ENCODE measurements around the gene CLSTN2. TPM values are rescaled to one million over a fixed set of nuclear protein-coding genes. Genes with fewer than 3 reads are reported as not detected.

Gene CLSTN2
- total and polyA plus RNA-seq, 10 donors: 0.02 to 0.22 (median 0.13) TPM; not detected in 1

DNA sequence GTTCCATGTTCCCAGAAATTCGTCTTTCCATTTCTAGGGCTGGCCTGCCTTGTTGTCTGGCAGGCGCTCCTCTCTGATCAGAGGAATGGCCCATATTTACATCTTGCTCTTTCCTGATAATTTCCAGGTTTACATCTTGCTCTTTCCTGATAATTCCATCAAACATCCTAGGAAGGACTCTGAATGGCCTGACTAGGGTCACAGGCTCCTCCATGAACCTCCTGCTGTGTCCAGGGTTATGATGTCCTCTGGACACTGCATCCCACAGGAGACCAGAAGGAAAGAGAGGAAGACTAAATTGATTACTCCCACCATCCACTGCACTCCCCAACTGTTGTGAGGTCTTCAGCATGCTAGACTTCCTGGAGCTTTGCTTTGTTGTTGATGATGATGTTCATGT, 75.4 kb downstream of the CLSTN2 start:
- intact Hi-C loops (cut with DNase I; ENCODE audit: low total_unique reads): no loop called here
- TF ChIP-seq POLR2AphosphoS5 (IDR thresholded peaks at IDR 0.05) (no peak), POLR2A (IDR thresholded peaks at IDR 0.05) (no peak)
- TF ChIP-seq, protein P1, sequence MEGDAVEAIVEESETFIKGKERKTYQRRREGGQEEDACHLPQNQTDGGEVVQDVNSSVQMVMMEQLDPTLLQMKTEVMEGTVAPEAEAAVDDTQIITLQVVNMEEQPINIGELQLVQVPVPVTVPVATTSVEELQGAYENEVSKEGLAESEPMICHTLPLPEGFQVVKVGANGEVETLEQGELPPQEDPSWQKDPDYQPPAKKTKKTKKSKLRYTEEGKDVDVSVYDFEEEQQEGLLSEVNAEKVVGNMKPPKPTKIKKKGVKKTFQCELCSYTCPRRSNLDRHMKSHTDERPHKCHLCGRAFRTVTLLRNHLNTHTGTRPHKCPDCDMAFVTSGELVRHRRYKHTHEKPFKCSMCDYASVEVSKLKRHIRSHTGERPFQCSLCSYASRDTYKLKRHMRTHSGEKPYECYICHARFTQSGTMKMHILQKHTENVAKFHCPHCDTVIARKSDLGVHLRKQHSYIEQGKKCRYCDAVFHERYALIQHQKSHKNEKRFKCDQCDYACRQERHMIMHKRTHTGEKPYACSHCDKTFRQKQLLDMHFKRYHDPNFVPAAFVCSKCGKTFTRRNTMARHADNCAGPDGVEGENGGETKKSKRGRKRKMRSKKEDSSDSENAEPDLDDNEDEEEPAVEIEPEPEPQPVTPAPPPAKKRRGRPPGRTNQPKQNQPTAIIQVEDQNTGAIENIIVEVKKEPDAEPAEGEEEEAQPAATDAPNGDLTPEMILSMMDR (IDR thresholded peaks at IDR 0.05 in 8 of 11, conservative IDR thresholded peaks at IDR 0.05 in 3 of 11): no peak
- Histone ChIP-seq H3K4me3 (no peak overlapping the region), H3K9me3 (no peaks in the 10 kb centered on the region), H3K36me3 (no peaks in the 10 kb centered on the region), H3K4me1 (no peaks in the 10 kb centered on the region), H3K27me3 (replicated peaks in 1 of 7) (peaks cover 0 to 8% (median 0%) of the 10 kb centered on the region in 7 donors), H3K27ac (no peak overlapping the region)
- 44 to 64% (median 46%) methylated on average over 2 of the region's 2 CpGs for WGBS, 5 donors
- DNase-seq: no peak

DNA sequence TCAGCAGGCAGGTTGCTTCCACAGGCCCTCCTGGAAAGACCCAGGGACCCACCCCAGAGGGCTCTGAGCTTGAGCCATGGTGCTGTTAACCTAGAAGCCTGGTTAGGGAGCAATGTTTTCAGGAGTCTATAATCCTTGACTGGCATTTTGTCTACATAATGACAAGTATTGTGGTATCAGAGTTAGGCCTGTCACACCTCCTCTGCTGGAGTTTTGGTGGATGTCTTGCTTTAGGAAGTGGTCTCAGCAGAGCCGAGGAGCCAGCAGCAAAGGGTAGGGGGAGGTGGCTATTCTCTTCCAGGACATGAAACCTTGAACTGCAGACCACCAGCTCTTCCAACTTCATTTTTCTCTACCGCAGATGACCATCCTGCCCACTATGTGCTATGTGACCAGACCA, 76.1 kb downstream of the CLSTN2 start:
- no peak for TF ChIP-seq POLR2A (IDR thresholded peaks at IDR 0.05)
- TF ChIP-seq POLR2AphosphoS5 (IDR thresholded peaks at IDR 0.05): no peak
- TF ChIP-seq, protein P1 (IDR thresholded peaks at IDR 0.05 in 8 of 11, conservative IDR thresholded peaks at IDR 0.05 in 3 of 11): no peak
- Histone ChIP-seq H3K4me1 (no peaks in the 10 kb centered on the region), H3K27ac (no peak overlapping the region), H3K36me3 (no peaks in the 10 kb centered on the region), H3K4me3 (no peak overlapping the region), H3K9me3 (no peaks in the 10 kb centered on the region), H3K27me3 (replicated peaks in 1 of 7) (peaks cover 0 to 8% (median 0%) of the 10 kb centered on the region in 7 donors)
- intact Hi-C loops (cut with DNase I; ENCODE audit: low total_unique reads): no loop called here
- DNase-seq: no peak
- WGBS, 5 donors: 77 to 93% (median 84%) methylated on average over 2 of the region's 2 CpGs

DNA sequence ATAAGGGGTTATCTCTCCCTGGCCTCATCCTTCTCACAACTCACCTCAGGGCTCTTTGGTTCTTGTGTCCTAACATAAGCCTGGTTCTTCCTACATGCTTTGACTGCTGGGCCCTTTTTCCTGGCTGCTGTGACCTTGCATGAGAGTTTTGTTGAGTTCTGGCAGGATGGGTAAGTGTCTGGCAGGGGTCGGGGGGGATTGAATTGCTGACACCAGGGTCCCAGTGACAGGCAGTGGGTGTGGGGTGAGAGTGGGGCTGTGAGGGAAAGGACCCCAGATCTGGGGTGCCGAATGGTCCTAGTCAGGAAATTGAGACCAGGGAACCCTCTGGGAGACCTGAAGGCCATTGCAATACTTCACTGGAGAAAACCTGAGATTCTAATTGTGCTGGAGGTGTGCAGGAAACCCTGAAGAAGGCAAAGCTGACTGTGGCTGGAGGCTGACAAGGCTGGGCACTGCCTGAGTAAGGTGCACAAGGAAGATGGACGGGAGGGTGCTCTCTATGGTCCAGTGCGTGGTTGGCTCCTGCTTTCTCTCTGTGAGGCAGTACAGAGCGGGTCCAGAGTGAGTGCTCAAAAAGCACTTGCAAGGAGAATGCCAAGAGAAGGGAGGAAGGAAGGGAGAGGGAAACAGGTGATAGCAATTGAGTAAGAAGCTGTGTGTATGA, 76.8 kb downstream of the CLSTN2 start:
- Histone ChIP-seq H3K27me3 (replicated peaks in 1 of 7) (peaks cover 0 to 8% (median 0%) of the 10 kb centered on the region in 7 donors), H3K4me1 (no peaks in the 10 kb centered on the region), H3K27ac (no peak overlapping the region), H3K9me3 (no peaks in the 10 kb centered on the region), H3K4me3 (no peak overlapping the region), H3K36me3 (no peaks in the 10 kb centered on the region)
- TF ChIP-seq POLR2A (IDR thresholded peaks at IDR 0.05): no peak
- TF ChIP-seq POLR2AphosphoS5 (IDR thresholded peaks at IDR 0.05): no peak
- TF ChIP-seq, protein P1 (IDR thresholded peaks at IDR 0.05 in 8 of 11, conservative IDR thresholded peaks at IDR 0.05 in 3 of 11): no peak
- no peak for DNase-seq
- WGBS, 5 donors: 73 to 85% (median 78%) methylated on average over 5 of the region's 5 CpGs
- intact Hi-C loops (cut with DNase I; ENCODE audit: low total_unique reads): no loop called here

DNA sequence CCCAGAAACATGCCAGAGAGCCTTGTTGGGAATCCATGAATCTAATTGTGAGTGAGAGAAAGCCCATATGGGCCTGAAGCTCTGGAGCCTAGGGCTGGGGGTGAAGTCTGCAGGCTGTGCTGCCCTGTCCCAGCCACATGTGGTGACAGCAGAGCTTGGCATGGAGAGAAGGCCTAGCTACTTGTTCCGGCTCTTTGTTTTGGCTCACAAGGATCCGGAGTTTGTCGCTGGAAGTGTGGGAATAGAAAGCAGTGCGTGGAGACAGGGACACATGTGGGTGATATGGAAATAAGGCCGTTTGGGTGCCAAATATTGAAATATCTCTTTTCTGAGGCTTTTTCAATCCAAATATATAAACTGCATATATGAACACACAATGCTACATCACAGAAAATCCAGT, 78.2 kb downstream of the CLSTN2 start:
- no peak for DNase-seq
- no peaks in the 10 kb centered on the region for H3K4me1 ChIP-seq
- TF ChIP-seq POLR2AphosphoS5 (IDR thresholded peaks at IDR 0.05) (no peak), POLR2A (IDR thresholded peaks at IDR 0.05) (no peak)
- TF ChIP-seq, protein P1 (IDR thresholded peaks at IDR 0.05 in 8 of 11, conservative IDR thresholded peaks at IDR 0.05 in 3 of 11): no peak
- intact Hi-C loops (cut with DNase I; ENCODE audit: low total_unique reads): no loop called here
- WGBS, 5 donors: 79 to 89% (median 88%) methylated on average over 5 of the region's 5 CpGs
- H3K27ac ChIP-seq: no peak overlapping the region
- no peaks in the 10 kb centered on the region for H3K9me3 ChIP-seq
- H3K36me3 ChIP-seq: no peaks in the 10 kb centered on the region
- no peak overlapping the region for H3K4me3 ChIP-seq
- peaks cover 0 to 3% (median 0%) of the 10 kb centered on the region in 7 donors for H3K27me3 ChIP-seq (replicated peaks in 1 of 7)
